Activated CD4-positive, alpha-beta T cell treated with anti-CD3 and anti-CD28 coated beads for 24 hours (primary cell): Measurements from ENCODE around the gene DNALI1.
"Not testable (repeated sequence)": the region's sequence is repeated elsewhere in the genome, so short reads cannot be mapped to it uniquely, and the experiment has no call there.

Experiments used
- DNase-seq, 2 donors: peaks; one replicate each; pipeline ENCODE4 v3.0.0-alpha.2; 2020; ENCODE audit warnings: low read depth in 2 of 2

Gene DNALI1

GRCh38 chr1:37553927-37554808 lies 2.6 kb upstream of the DNALI1 start, which contains the start of gene SNIP1:
TSS of gene SNIP1 (minus strand) at chr1:37554293. CDS start at chr1:37554229, 64 bp downstream.
- peak; percentile 76 to 82 for DNase-seq

GRCh38 chr1:37557402-37557801 lies 662 bp downstream of the DNALI1 start:
- no peak for DNase-seq

GRCh38 chr1:37558411-37558810 lies 1.7 kb downstream of the DNALI1 start:
- DNase-seq = no peak

GRCh38 chr1:37559080-37559479 lies 2.3 kb downstream of the DNALI1 start:
- no peak for DNase-seq

- not testable (repeated sequence) for DNase-seq
These were observed 3.2 kb downstream of the DNALI1 start for GRCh38 chr1:37559957-37560379.

GRCh38 chr1:37560401-37561132 lies 3.8 kb downstream of the DNALI1 start:
- DNase-seq = no peak

GRCh38 chr1:37561133-37562132 lies 4.7 kb downstream of the DNALI1 start:
- DNase-seq = peak; percentile 7 to 23

- no peak for DNase-seq
These were observed 6.2 kb downstream of the DNALI1 start for GRCh38 chr1:37562984-37563383.

- no peak for DNase-seq
These were observed 8.2 kb downstream of the DNALI1 start for GRCh38 chr1:37564892-37565291.

GRCh38 chr1:37567023-37567422 lies 10.3 kb downstream of the DNALI1 start:
- no peak for DNase-seq

- no peak for DNase-seq
These were observed 14.0 kb downstream of the DNALI1 start for GRCh38 chr1:37570528-37571334.

GRCh38 chr1:37574834-37575480 lies 18.2 kb downstream of the DNALI1 start:
- no peak for DNase-seq

- no peak for DNase-seq
These were observed 19.0 kb downstream of the DNALI1 start for GRCh38 chr1:37575692-37576091.

- not testable (repeated sequence) for DNase-seq
These were observed 27.8 kb downstream of the DNALI1 start for GRCh38 chr1:37584544-37584943.

GRCh38 chr1:37588939-37589338 lies 32.2 kb downstream of the DNALI1 start:
- DNase-seq = no peak

GRCh38 chr1:37593726-37594125 lies 37.0 kb downstream of the DNALI1 start:
- no peak for DNase-seq

- peak; percentile 92 to 96 for DNase-seq
These were observed 38.9 kb downstream of the DNALI1 start, which contains the start of gene GNL2 for GRCh38 chr1:37595440-37596181. TSS of gene GNL2 (minus strand) at chr1:37595937. CDS start at chr1:37595822, 115 bp downstream.

GRCh38 chr1:37596182-37596667 lies 39.5 kb downstream of the DNALI1 start:
- no peak for DNase-seq

GRCh38 chr1:37599940-37600339 lies 43.2 kb downstream of the DNALI1 start:
- no peak for DNase-seq
